HepG2 (cell line): ENCODE data around the gene SGMS1. TPM values are rescaled to one million over a fixed set of nuclear protein-coding genes. Genes with fewer than 3 reads are reported as not detected.
A peak's percentile ranks its signal among the peaks of the same experiment; 100 is the strongest.

Experiments used
- ATAC-seq: fragments of 200-7000 bp; cut with Tn5 transposase; 3 replicates; pipeline ENCODE4 v1.9.1; 2020; ENCODE audit warnings: mild to moderate bottlenecking, moderate library complexity
- BruUV-seq: library from RNA; stranded (reverse); fragments of 400-500 nt; replicated peaks from 2 replicates; lab custom pipeline; 2021; lab: Mats Ljungman, UMichigan
- CTCF ChIA-PET: fragments of 300-600 bp; formaldehyde crosslinking; extraction: SDS; loops from one replicate; lab custom pipeline; 2021; ENCODE audit warnings: low total read pairs, inconsistent platforms, low intra/inter-chr PET ratio; lab: Yijun Ruan, JAX
- POLR2A ChIA-PET: fragments of 350-600 bp; sonication (Branson Sonifier 250); formaldehyde crosslinking; loops from one replicate; lab custom pipeline; 2020; ENCODE audit warnings: antibody characterized with exemption, inconsistent platforms; lab: Yijun Ruan, JAX
- DNase-seq: peaks from one replicate; pipeline ENCODE4 v3.0.0-alpha.2; 2015; ENCODE audit warnings: low spot score
- FAIRE-seq: peaks from 3 replicates; lab custom pipeline; 2011; peaks lifted over from hg19 to GRCh38; lab: Jason Lieb, UNC
- H2AFZ ChIP-seq: one replicate; pipeline ENCODE4 v1.6.1; 2011; ENCODE audit warnings: low read length, inconsistent platforms
- H3K27ac ChIP-seq: fragments of 300-600 bp; 3 replicates; pipeline ENCODE4 v1.8.0; 2011; ENCODE audit warnings: mixed run types, mild to moderate bottlenecking, mixed read lengths, low read length, inconsistent platforms; ENCODE audit not compliant: insufficient read depth; ENCODE audit errors: extremely low read length
- H3K27me3 ChIP-seq, 2 experiments: fragments of 200-600 bp in 1 of 2; 2 replicates in 1 of 2; 3 replicates in 1 of 2; pipeline versions ENCODE4 v1.6.0 to v1.8.0; 2011; ENCODE audit warnings: low read length in 2 of 2, mild to moderate bottlenecking in 2 of 2, moderate library complexity in 2 of 2, inconsistent platforms in 1 of 2; ENCODE audit not compliant: insufficient read depth in 2 of 2, control insufficient read depth in 1 of 2
- H3K36me3 ChIP-seq, 2 experiments: fragments of 200-600 bp in 1 of 2; replicated peaks in 1 of 2; 2 replicates in 1 of 2; 3 replicates in 1 of 2; pipeline versions ENCODE4 v1.5.1 to v1.8.0; 2011; ENCODE audit warnings: low read length in 2 of 2, inconsistent platforms in 1 of 2; ENCODE audit not compliant: insufficient read depth in 2 of 2, control insufficient read depth in 1 of 2
- H3K4me1 ChIP-seq: 2 replicates; pipeline ENCODE4 v1.5.1; 2012; ENCODE audit warnings: low read length, inconsistent platforms; ENCODE audit not compliant: insufficient read depth
- H3K4me2 ChIP-seq: 2 replicates; pipeline ENCODE4 v1.6.0; 2011; ENCODE audit warnings: low read depth, low read length, inconsistent platforms
- H3K4me3 ChIP-seq, 3 experiments: fragments of 200-600 bp in 1 of 3; sonication (generic), shearing (Covaris generic) in 1 of 3; replicated peaks in 1 of 3; 2 replicates each; pipeline ENCODE4 v1.5.1; 2011 to 2016; ENCODE audit warnings: low read length in 3 of 3, inconsistent platforms in 2 of 3, low read depth in 2 of 3, mild to moderate bottlenecking in 2 of 3, control low read depth in 1 of 3, mixed read lengths in 1 of 3; ENCODE audit not compliant: insufficient read depth in 1 of 3
- H3K79me2 ChIP-seq: one replicate; pipeline ENCODE4 v1.6.1; 2011; ENCODE audit warnings: low read length, inconsistent platforms; ENCODE audit not compliant: insufficient read depth
- H3K9ac ChIP-seq: 2 replicates; pipeline ENCODE4 v1.6.0; 2011; ENCODE audit warnings: mild to moderate bottlenecking, low read depth, low read length, inconsistent platforms; ENCODE audit not compliant: insufficient read depth
- H3K9me3 ChIP-seq: 2 replicates; pipeline ENCODE4 v1.5.1; 2012; ENCODE audit warnings: mild to moderate bottlenecking, low read length
- H4K20me1 ChIP-seq: 2 replicates; pipeline ENCODE4 v1.6.0; 2011; ENCODE audit warnings: inconsistent platforms, mild to moderate bottlenecking, low read length, moderate library complexity; ENCODE audit not compliant: insufficient read depth
- BCL3 ChIP-seq: sonication (generic); formaldehyde crosslinking; IDR thresholded peaks from 2 replicates; pipeline ENCODE4 v1.5.1; 2020; ENCODE audit warnings: mild to moderate bottlenecking, missing genetic modification reagents, moderate library complexity
- DRAP1 ChIP-seq: IDR thresholded peaks from 2 replicates; pipeline ENCODE4 v1.6.1; 2016; ENCODE audit warnings: missing genetic modification reagents, missing compliant biosample characterization
- FOXA3 ChIP-seq: IDR thresholded peaks from 2 replicates; pipeline ENCODE4 v1.6.1; 2016; ENCODE audit warnings: missing genetic modification reagents, missing compliant biosample characterization
- HDAC6 ChIP-seq: fragments of 200-600 bp; sonication (generic); IDR thresholded peaks from 2 replicates; pipeline ENCODE4 v1.7.0; 2017; ENCODE audit warnings: mild to moderate bottlenecking, antibody characterized with exemption, low read length, low read depth
- JARID2 ChIP-seq: sonication (generic); formaldehyde crosslinking; IDR thresholded peaks from 2 replicates; pipeline ENCODE4 v1.8.1; 2023; ENCODE audit warnings: missing genetic modification reagents, inconsistent platforms; ENCODE audit not compliant: insufficient replicate concordance
- MED13 ChIP-seq: sonication (generic); formaldehyde crosslinking; IDR thresholded peaks from 2 replicates; pipeline ENCODE4 v1.5.0; 2020; ENCODE audit warnings: missing genetic modification reagents
- ZBTB25 ChIP-seq: IDR thresholded peaks from 2 replicates; pipeline ENCODE4 v1.6.1; 2018; ENCODE audit warnings: missing genetic modification reagents
- ZHX1 ChIP-seq: sonication (generic); formaldehyde crosslinking; IDR thresholded peaks from 2 replicates; pipeline ENCODE4 v1.8.1; 2022; ENCODE audit warnings: low read depth, mild to moderate bottlenecking, missing genetic modification reagents
- ZNF256 ChIP-seq: sonication (generic); formaldehyde crosslinking; conservative IDR thresholded peaks from 2 replicates; pipeline ENCODE4 v1.4.0; 2020; ENCODE audit warnings: missing genetic modification reagents
- ZNF775 ChIP-seq: sonication (generic); formaldehyde crosslinking; IDR thresholded peaks from 2 replicates; pipeline ENCODE4 v1.4.0; 2020; ENCODE audit warnings: missing genetic modification reagents, mild to moderate bottlenecking, moderate library complexity, borderline replicate concordance
- WGBS: methylation state at CpG from one replicate; pipeline ENCODE4 v1.1.6; 2017; ENCODE audit warnings: low lambda C conversion rate; 5-methylcytosine and 5-hydroxymethylcytosine counted together
- in situ Hi-C: cut with HindIII; loops from 2 replicates; pipeline ENCODE4 v1.10.0; 2017; ENCODE audit warnings: low pct_unique_long_range_greater_than_20kb; ENCODE audit not compliant: extremely low pct_ligation_motif_present
- intact Hi-C: fragments of 100-400 bp; cut with micrococcal nuclease; formaldehyde crosslinking; loops from one replicate; pipeline ENCODE4 v1.10.0; 2022; ENCODE audit not compliant: unreplicated experiment
- polyA plus RNA-seq, 8 experiments: library from polyadenylated mRNA; depleted of rRNA in 3 of 8; stranded (reverse) in 7 of 8; unstranded in 1 of 8; fragments of >200 nt; fragmentation: Illumina TruSeq in 4 of 8; extraction: Trizol in 4 of 8; gene quantifications; 2 replicates each; pipeline versions ENCODE4 v1.2.1 to v1.2.3, GENCODE V29; 2011 to 2016; ENCODE audit warnings: low read depth in 4 of 8, missing spikeins in 1 of 8, mixed read lengths in 1 of 8; ENCODE audit not compliant: insufficient read depth in 1 of 8
- total RNA-seq, 5 experiments: library from RNA; depleted of rRNA; stranded (reverse); fragments of >200 nt; fragmentation: Illumina TruSeq; extraction: Trizol; gene quantifications; 2 replicates each; pipeline ENCODE4 v1.2.3, GENCODE V29; 2016; ENCODE audit warnings: low read depth in 1 of 5

SGMS1 gene
- total and polyA plus RNA-seq, 2 of the 13 experiments (the other 11 are each of a cell fraction or from before 2014, with no cell fraction given), result 6.5 to 15.1 TPM

- no peak for TF ChIP-seq DRAP1
- TF ChIP-seq FOXA3 (CRISPR knock-in tag), result 0 out of 2 replicates have a peak, but pooled peaks have one; percentile 9
- TF ChIP-seq ZNF256 (CRISPR knock-in tag), result no peak
- TF ChIP-seq ZNF775, result no peak
- TF ChIP-seq MED13 (CRISPR knock-in tag), result no peak
These were observed 29.4 kb upstream of the SGMS1 start (continued) for GRCh38 chr10:50653142-50653541.

- Histone ChIP-seq H3K79me2 (no peaks in the 10 kb centered on the region), H3K36me3 (no peaks in the 10 kb centered on the region), H3K4me2 (no peak overlapping the region), H3K4me1 (peaks cover 11% of the 10 kb centered on the region), H4K20me1 (no peaks in the 10 kb centered on the region), H3K9ac (no peak overlapping the region)
- in situ Hi-C loops, result no loop called here
- no peak for FAIRE-seq
- no peak for ATAC-seq
- CTCF ChIA-PET, result no interaction called here
- no TSS peak for BruUV-seq
- WGBS, result 65% methylated on average over 2 of the region's 2 CpGs
- TF ChIP-seq JARID2 (CRISPR knock-in tag) (no peak), HDAC6 (no peak), ZHX1 (CRISPR knock-in tag) (no peak), ZBTB25 (CRISPR knock-in tag) (no peak), BCL3 (CRISPR knock-in tag) (no peak)
- TF ChIP-seq, all 625 proteins: peak for 0
- Histone ChIP-seq H3K27me3 (no peaks in the 10 kb centered on the region; a peak in 1 of 5 replicates), H3K27ac (no peak overlapping the region), H3K4me3 (no peak overlapping the region), H3K9me3 (no peaks in the 10 kb centered on the region), H2AFZ (no peak overlapping the region)
- POLR2A ChIA-PET, result no interaction called here
- intact Hi-C loops, result no loop called here
- DNase-seq, result no peak
These were observed 28.1 kb upstream of the SGMS1 start for GRCh38 chr10:50651808-50652207.
